ENCODE measurements around the gene WWOX. TPM values are rescaled to one million over a fixed set of nuclear protein-coding genes. Genes with fewer than 3 reads are reported as not detected.

The WWOX gene
- polyA plus RNA-seq, 1 donor (not counting 4 experiments of a cell fraction or from before 2014, with no cell fraction given) = 5.1 TPM

- Histone ChIP-seq H3K4me2 (ENCODE audit: control insufficient read depth, extremely low read depth, insufficient read depth, low read depth, low read length) (no peak overlapping the region), H3K4me3 (ENCODE audit: control insufficient read depth in 2 of 3, extremely low read depth in 1 of 3, insufficient read depth in 2 of 3, low read depth in 1 of 3, low read length in 3 of 3) (no peak overlapping the region), H3K4me1 (ENCODE audit: control insufficient read depth, extremely low read depth, insufficient read depth, low read length) (no peaks in the 10 kb centered on the region), H3K9me1 (ENCODE audit: control insufficient read depth, extremely low read depth, insufficient read depth, low read length) (no peaks in the 10 kb centered on the region), H3K79me2 (ENCODE audit: control insufficient read depth, insufficient read depth, low read length) (no peaks in the 10 kb centered on the region), H2AFZ (ENCODE audit: control insufficient read depth, low read length) (no peak overlapping the region), H3K36me3 (ENCODE audit: control insufficient read depth in 2 of 2, extremely low read depth in 1 of 2, insufficient read depth in 2 of 2, low read length in 2 of 2) (no peaks in the 10 kb centered on the region), H4K20me1 (ENCODE audit: control insufficient read depth, extremely low read depth, insufficient read depth, low read length) (no peaks in the 10 kb centered on the region), H3K9me3 (ENCODE audit: control insufficient read depth, low read depth, low read length) (no peaks in the 10 kb centered on the region), H3K27me3 (ENCODE audit: control insufficient read depth, extremely low read depth, insufficient read depth, low read length) (no peaks in the 10 kb centered on the region), H3K9ac (ENCODE audit: control insufficient read depth, extremely low read depth, insufficient read depth, low read length) (no peak overlapping the region), H3K27ac (ENCODE audit: control insufficient read depth, insufficient read depth, low read length) (no peak overlapping the region)
- no peak for FAIRE-seq
- TF ChIP-seq CTCF (optimal IDR thresholded peaks at IDR 0.05 in 1 of 3, IDR thresholded peaks at IDR 0.05 in 1 of 3, conservative IDR thresholded peaks at IDR 0.05 in 1 of 3; ENCODE audit: extremely low read depth in 1 of 3, insufficient read depth in 2 of 3, low read length in 3 of 3) (no peak), EZH2 (IDR thresholded peaks at IDR 0.05; ENCODE audit: low read length) (no peak)
- DNase-seq (ENCODE audit: low read depth, low spot score) = no peak
- dilution Hi-C loops (cut with MboI; ENCODE audit: extremely low pct_ligation_motif_present, low sequenced_read_pairs) = no loop called here
Observed at GRCh38 chr16:78654929-78655328, 555.5 kb downstream of the WWOX start.

- Histone ChIP-seq H3K4me2 (ENCODE audit: control insufficient read depth, extremely low read depth, insufficient read depth, low read depth, low read length) (no peak overlapping the region), H3K4me3 (ENCODE audit: control insufficient read depth in 2 of 3, extremely low read depth in 1 of 3, insufficient read depth in 2 of 3, low read depth in 1 of 3, low read length in 3 of 3) (no peak overlapping the region), H3K9ac (ENCODE audit: control insufficient read depth, extremely low read depth, insufficient read depth, low read length) (no peak overlapping the region), H3K9me3 (ENCODE audit: control insufficient read depth, low read depth, low read length) (no peaks in the 10 kb centered on the region), H4K20me1 (ENCODE audit: control insufficient read depth, extremely low read depth, insufficient read depth, low read length) (no peaks in the 10 kb centered on the region), H3K4me1 (ENCODE audit: control insufficient read depth, extremely low read depth, insufficient read depth, low read length) (no peaks in the 10 kb centered on the region), H3K79me2 (ENCODE audit: control insufficient read depth, insufficient read depth, low read length) (no peaks in the 10 kb centered on the region), H3K9me1 (ENCODE audit: control insufficient read depth, extremely low read depth, insufficient read depth, low read length) (no peaks in the 10 kb centered on the region), H3K27me3 (ENCODE audit: control insufficient read depth, extremely low read depth, insufficient read depth, low read length) (no peaks in the 10 kb centered on the region), H2AFZ (ENCODE audit: control insufficient read depth, low read length) (no peak overlapping the region), H3K36me3 (ENCODE audit: control insufficient read depth in 2 of 2, extremely low read depth in 1 of 2, insufficient read depth in 2 of 2, low read length in 2 of 2) (no peaks in the 10 kb centered on the region), H3K27ac (ENCODE audit: control insufficient read depth, insufficient read depth, low read length) (no peak overlapping the region)
- dilution Hi-C loops (cut with MboI; ENCODE audit: extremely low pct_ligation_motif_present, low sequenced_read_pairs) = no loop called here
- DNase-seq (ENCODE audit: low read depth, low spot score) (no peak), FAIRE-seq (no peak)
- TF ChIP-seq EZH2 (IDR thresholded peaks at IDR 0.05; ENCODE audit: low read length) = no peak
- no peak for TF ChIP-seq CTCF (optimal IDR thresholded peaks at IDR 0.05 in 1 of 3, IDR thresholded peaks at IDR 0.05 in 1 of 3, conservative IDR thresholded peaks at IDR 0.05 in 1 of 3; ENCODE audit: extremely low read depth in 1 of 3, insufficient read depth in 2 of 3, low read length in 3 of 3)
Observed at GRCh38 chr16:78655331-78656113, 556.1 kb downstream of the WWOX start.

All from keratinocyte (primary cell).